CD8-positive, alpha-beta memory T cell (primary cell): ENCODE data around the gene ARHGAP32. TPM values are rescaled to one million over a fixed set of nuclear protein-coding genes. Genes with fewer than 3 reads are reported as not detected.

Experiments
- CTCF ChIA-PET: fragments of 350-600 bp; sonication (Branson Sonifier 250); formaldehyde crosslinking; loops from one replicate; lab custom pipeline; 2021; ENCODE audit warnings: antibody characterized with exemption; lab: Charles Lee
- POLR2A ChIA-PET: fragments of 350-600 bp; sonication (Branson Sonifier 250); formaldehyde crosslinking; loops from one replicate; lab custom pipeline; 2021; ENCODE audit warnings: antibody characterized with exemption; lab: Charles Lee
- DNase-seq, 5 donors: peaks; one replicate each; pipeline versions ENCODE4 v3.0.0 to v3.0.0-alpha.2; 2020 to 2022; ENCODE audit warnings: mixed read lengths in 1 of 5
- H3K27ac ChIP-seq: one replicate; pipeline ENCODE4 v1.7.0; 2013; ENCODE audit warnings: low read depth, mild to moderate bottlenecking, low read length, moderate library complexity
- H3K27me3 ChIP-seq: 2 replicates; pipeline ENCODE4 v1.7.0; 2013; ENCODE audit warnings: low read length, mild to moderate bottlenecking; ENCODE audit not compliant: insufficient read depth, poor library complexity, severe bottlenecking
- H3K36me3 ChIP-seq: 2 replicates; pipeline ENCODE4 v1.7.0; 2013; ENCODE audit warnings: mild to moderate bottlenecking, low read length, moderate library complexity; ENCODE audit not compliant: insufficient read depth
- H3K4me1 ChIP-seq: 2 replicates; pipeline ENCODE4 v1.7.0; 2013; ENCODE audit warnings: mild to moderate bottlenecking, low read length, moderate library complexity; ENCODE audit not compliant: insufficient read depth
- H3K4me3 ChIP-seq: 2 replicates; pipeline ENCODE4 v1.7.0; 2013; ENCODE audit warnings: mild to moderate bottlenecking, low read length
- H3K9me3 ChIP-seq: 2 replicates; pipeline ENCODE4 v1.7.0; 2013; ENCODE audit warnings: mild to moderate bottlenecking, low read length
- H3K27ac Mint-ChIP-seq, 8 donors: one replicate each; pipeline ENCODE4 v1.8.0; 2020 to 2021; ENCODE audit warnings: mixed read lengths in 8 of 8, mild to moderate bottlenecking in 6 of 8, inconsistent platforms in 3 of 8, moderate library complexity in 3 of 8
- H3K27me3 Mint-ChIP-seq, 2 donors: one replicate each; pipeline ENCODE4 v1.8.0; 2020 to 2021; ENCODE audit warnings: mixed read lengths in 2 of 2, mild to moderate bottlenecking in 1 of 2, moderate library complexity in 1 of 2
- H3K36me3 Mint-ChIP-seq, 3 donors: one replicate each; pipeline ENCODE4 v1.8.0; 2020 to 2021; ENCODE audit warnings: mixed read lengths in 3 of 3, inconsistent platforms in 1 of 3, mild to moderate bottlenecking in 1 of 3
- H3K4me1 Mint-ChIP-seq, 3 donors: one replicate each; pipeline ENCODE4 v1.8.0; 2020 to 2021; ENCODE audit warnings: mixed read lengths in 3 of 3, inconsistent platforms in 1 of 3, mild to moderate bottlenecking in 1 of 3
- H3K4me3 Mint-ChIP-seq, 7 donors: one replicate each; pipeline ENCODE4 v1.8.0; 2020 to 2021; ENCODE audit warnings: mixed read lengths in 7 of 7, mild to moderate bottlenecking in 6 of 7, moderate library complexity in 4 of 7, inconsistent platforms in 2 of 7
- H3K9me3 Mint-ChIP-seq, 5 donors: one replicate each; pipeline ENCODE4 v1.8.0; 2020 to 2022; ENCODE audit warnings: mixed read lengths in 5 of 5, mild to moderate bottlenecking in 3 of 5, moderate library complexity in 2 of 5, inconsistent platforms in 1 of 5
- polyA plus RNA-seq: library from polyadenylated mRNA; unstranded; fragments of 300-500 nt; fragmentation: Illumina TruSeq; gene quantifications from one replicate; pipeline ENCODE4 v1.2.3, GENCODE V29; 2021
- total RNA-seq, 2 experiments: library from RNA; stranded (reverse); gene quantifications; one replicate each; pipeline ENCODE4 v1.2.3, GENCODE V29; 2021

ARHGAP32 gene
- total and polyA plus RNA-seq, 3 experiments from 2014 or later, result 0.48 to 3.1 (median 2.1) TPM

DNA sequence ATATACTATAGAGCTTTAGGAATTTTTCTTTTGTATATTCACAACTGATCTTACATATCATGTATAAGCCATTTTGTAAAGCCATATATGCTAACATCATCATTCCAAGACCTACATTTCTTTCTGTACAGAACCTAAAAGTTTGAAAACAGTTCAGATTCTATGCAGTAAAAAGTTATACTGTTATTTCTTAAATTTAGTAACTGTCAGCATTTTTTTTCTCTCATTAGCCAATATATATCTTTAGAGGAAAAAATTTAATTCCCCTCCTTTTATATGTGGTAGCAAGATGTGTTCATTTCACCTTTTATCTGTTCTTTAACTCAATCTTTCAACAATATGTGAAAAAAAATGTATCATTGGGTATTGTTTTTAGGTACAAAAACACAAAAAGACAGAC, 129.0 kb downstream of the ARHGAP32 start:
- no peak overlapping the region for H3K4me3 Mint-ChIP-seq
- no peak for DNase-seq
- no peaks in the 10 kb centered on the region for H3K9me3 ChIP-seq
- H3K27me3 Mint-ChIP-seq, result peaks cover 0 to 4% of the 10 kb centered on the region in 2 donors
- H3K4me3 ChIP-seq, result no peak overlapping the region
- H3K27ac ChIP-seq, result no peak overlapping the region
- H3K9me3 Mint-ChIP-seq, result peaks cover 0 to 2% (median 0%) of the 10 kb centered on the region in 5 donors
- peaks cover 0 to 4% (median 0%) of the 10 kb centered on the region in 3 donors for H3K36me3 Mint-ChIP-seq
- no peaks in the 10 kb centered on the region for H3K36me3 ChIP-seq
- CTCF ChIA-PET, result interaction anchor here (0.6 kb wide), 1 partner anchor 1242 kb away, joined by 3 read pairs; no protein-coding TSS in a partner anchor
- H3K27me3 ChIP-seq, result no peaks in the 10 kb centered on the region
- H3K4me1 Mint-ChIP-seq, result no peaks in the 10 kb centered on the region
- H3K27ac Mint-ChIP-seq, result no peak overlapping the region
- POLR2A ChIA-PET, result no interaction called here
- no peaks in the 10 kb centered on the region for H3K4me1 ChIP-seq

DNA sequence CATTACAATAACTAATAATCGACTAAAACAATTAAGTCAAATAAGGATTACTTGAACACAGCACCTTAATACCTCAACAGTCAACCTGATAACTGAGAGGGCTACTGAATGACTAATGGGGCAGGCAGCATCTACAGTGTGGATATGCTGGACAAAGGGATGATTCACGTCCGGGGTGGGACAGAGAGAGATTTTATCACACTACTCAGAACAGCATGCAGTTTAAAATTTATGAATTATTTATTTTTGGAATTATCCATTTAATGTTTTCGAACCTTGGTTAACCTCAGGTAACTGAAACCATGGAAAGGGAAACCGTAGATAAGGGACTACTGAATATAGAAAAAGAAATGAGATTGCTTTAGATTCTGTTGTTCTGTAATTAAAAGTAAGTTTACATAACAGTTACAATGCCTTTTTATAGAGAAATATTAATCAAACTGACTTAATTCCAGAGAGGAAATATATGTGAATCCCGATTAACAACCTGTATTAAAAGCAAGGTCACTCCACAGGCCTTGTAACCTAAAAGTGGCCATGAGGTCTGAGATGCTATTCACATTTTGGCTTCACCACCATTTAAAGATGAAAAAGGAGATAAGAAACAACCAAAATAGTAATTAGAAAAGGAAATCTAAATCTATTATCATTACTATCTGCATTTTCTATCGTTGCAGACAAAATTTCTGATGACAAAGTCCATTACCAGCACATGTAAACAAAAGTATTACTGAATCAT, 130.5 kb downstream of the ARHGAP32 start:
- H3K27ac Mint-ChIP-seq, result no peak overlapping the region
- H3K27me3 Mint-ChIP-seq, result peaks cover 0 to 12% of the 10 kb centered on the region in 2 donors
- CTCF ChIA-PET, result no interaction called here

DNA sequence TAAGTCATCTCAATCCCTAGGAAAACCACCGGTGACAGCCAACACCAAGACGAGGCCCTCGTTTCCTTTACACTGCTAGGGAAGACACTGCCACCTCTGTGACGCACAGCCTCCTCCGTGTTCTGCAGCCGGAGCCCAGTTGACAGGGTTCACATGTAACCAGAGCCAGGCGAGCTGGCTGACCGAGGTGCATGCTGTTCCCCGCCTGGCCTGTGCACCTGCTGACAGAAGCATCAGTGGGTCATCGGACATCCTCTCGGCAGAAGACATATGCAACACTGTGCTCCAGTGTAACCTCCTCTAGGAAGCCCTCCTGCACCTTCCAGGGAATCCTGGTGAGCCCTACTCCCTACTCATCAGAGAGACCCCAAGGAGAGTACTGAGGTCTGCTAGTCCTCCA, 135.2 kb downstream of the ARHGAP32 start:
- no peaks in the 10 kb centered on the region for H3K9me3 ChIP-seq
- ChIA-PET POLR2A (no interaction called here), CTCF (interaction anchor here (1.2 kb wide), 1 partner anchor 11 kb away, joined by 3 read pairs; no protein-coding TSS in a partner anchor)
- Mint-ChIP-seq H3K9me3 (peaks cover 0 to 5% (median 0%) of the 10 kb centered on the region in 5 donors), H3K27ac (no peak overlapping the region), H3K4me3 (no peak overlapping the region), H3K4me1 (no peaks in the 10 kb centered on the region), H3K36me3 (peaks cover 0 to 4% (median 2%) of the 10 kb centered on the region in 3 donors), H3K27me3 (peaks cover 1 to 29% of the 10 kb centered on the region in 2 donors)
- no peaks in the 10 kb centered on the region for H3K36me3 ChIP-seq
- no peak for DNase-seq
- no peaks in the 10 kb centered on the region for H3K27me3 ChIP-seq
- H3K27ac ChIP-seq, result no peak overlapping the region
- H3K4me1 ChIP-seq, result no peaks in the 10 kb centered on the region
- H3K4me3 ChIP-seq, result no peak overlapping the region

More for the DNA sequence above, 130.5 kb downstream of the ARHGAP32 start:
- H3K9me3 ChIP-seq, result no peaks in the 10 kb centered on the region
- H3K27me3 ChIP-seq, result no peaks in the 10 kb centered on the region
- H3K9me3 Mint-ChIP-seq, result peaks cover 0 to 2% (median 0%) of the 10 kb centered on the region in 5 donors
- H3K36me3 Mint-ChIP-seq, result peaks cover 0 to 8% (median 0%) of the 10 kb centered on the region in 3 donors
- no peak overlapping the region for H3K27ac ChIP-seq
- no peaks in the 10 kb centered on the region for H3K4me1 Mint-ChIP-seq
- H3K4me1 ChIP-seq, result no peaks in the 10 kb centered on the region
- H3K4me3 ChIP-seq, result no peak overlapping the region
- POLR2A ChIA-PET, result no interaction called here
- no peaks in the 10 kb centered on the region for H3K36me3 ChIP-seq
- no peak overlapping the region for H3K4me3 Mint-ChIP-seq
- no peak for DNase-seq

DNA sequence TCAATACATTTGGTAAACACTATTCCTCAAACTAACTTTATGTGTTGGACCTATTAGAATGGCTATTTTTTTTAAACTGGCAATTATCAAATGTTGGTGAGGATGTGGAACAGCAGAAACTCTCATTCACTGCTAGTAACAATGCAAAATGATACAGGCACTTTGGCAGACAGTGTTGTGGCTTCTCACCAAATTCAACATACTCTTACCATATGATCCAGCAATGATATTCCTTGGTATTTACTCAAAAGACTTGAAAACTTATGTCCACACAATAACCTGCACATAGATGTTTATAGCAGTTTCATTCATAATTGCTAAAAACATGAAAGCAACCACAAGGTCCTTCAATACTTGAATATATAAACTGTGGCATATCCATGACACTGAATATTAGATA, 136.9 kb downstream of the ARHGAP32 start:
- no peak overlapping the region for H3K27ac Mint-ChIP-seq
- H3K9me3 Mint-ChIP-seq, result peaks cover 0 to 5% (median 0%) of the 10 kb centered on the region in 5 donors
- ChIA-PET POLR2A (no interaction called here), CTCF (no interaction called here)
- no peak overlapping the region for H3K4me3 Mint-ChIP-seq
- Histone ChIP-seq H3K27me3 (no peaks in the 10 kb centered on the region), H3K36me3 (no peaks in the 10 kb centered on the region), H3K4me3 (no peak overlapping the region), H3K4me1 (no peaks in the 10 kb centered on the region), H3K9me3 (no peaks in the 10 kb centered on the region), H3K27ac (no peak overlapping the region)
- H3K27me3 Mint-ChIP-seq, result peaks cover 3 to 29% of the 10 kb centered on the region in 2 donors
- H3K36me3 Mint-ChIP-seq, result peaks cover 0 to 4% (median 2%) of the 10 kb centered on the region in 3 donors
- no peak for DNase-seq
- no peaks in the 10 kb centered on the region for H3K4me1 Mint-ChIP-seq

GRCh38 chr11:129048911-129049310, 143.2 kb downstream of the ARHGAP32 start:
- Mint-ChIP-seq H3K36me3 (peaks cover 0 to 2% (median 0%) of the 10 kb centered on the region in 3 donors), H3K4me3 (no peak overlapping the region), H3K4me1 (no peaks in the 10 kb centered on the region), H3K9me3 (peaks cover 0 to 5% (median 0%) of the 10 kb centered on the region in 5 donors), H3K27me3 (peaks cover 2 to 18% of the 10 kb centered on the region in 2 donors), H3K27ac (no peak overlapping the region)
- CTCF ChIA-PET, result no interaction called here
- no peak for DNase-seq
- Histone ChIP-seq H3K27me3 (no peaks in the 10 kb centered on the region), H3K9me3 (no peaks in the 10 kb centered on the region), H3K36me3 (no peaks in the 10 kb centered on the region), H3K27ac (no peak overlapping the region), H3K4me1 (no peaks in the 10 kb centered on the region), H3K4me3 (no peak overlapping the region)
- POLR2A ChIA-PET, result no interaction called here

DNA sequence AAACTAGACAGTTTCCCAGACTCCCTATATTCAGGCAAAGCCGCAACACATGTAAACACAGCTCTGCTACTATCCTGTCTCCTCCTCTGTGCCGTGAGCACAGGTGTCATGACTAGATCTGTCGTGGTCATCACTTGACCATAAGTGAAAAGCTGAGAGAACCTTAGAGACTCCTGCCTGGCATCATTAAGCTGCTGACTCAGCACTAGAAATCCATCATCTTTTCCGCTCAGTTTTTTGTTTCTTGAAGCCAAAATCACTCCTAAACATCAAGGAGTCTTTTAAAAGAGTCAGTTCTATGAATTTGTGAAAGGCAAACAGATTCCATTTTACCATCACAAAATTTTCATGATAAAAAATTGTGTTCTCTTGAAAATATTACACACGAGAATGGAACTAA, 147.0 kb downstream of the ARHGAP32 start:
- peaks cover 0 to 3% (median 0%) of the 10 kb centered on the region in 3 donors for H3K36me3 Mint-ChIP-seq
- no peak overlapping the region for H3K27ac Mint-ChIP-seq
- H3K4me3 Mint-ChIP-seq, result no peak overlapping the region
- H3K9me3 ChIP-seq, result no peaks in the 10 kb centered on the region
- H3K27me3 Mint-ChIP-seq, result peaks cover 0 to 8% of the 10 kb centered on the region in 2 donors
- DNase-seq, result no peak
- H3K4me1 ChIP-seq, result no peaks in the 10 kb centered on the region
- no peaks in the 10 kb centered on the region for H3K4me1 Mint-ChIP-seq
- H3K27me3 ChIP-seq, result no peaks in the 10 kb centered on the region
- H3K4me3 ChIP-seq, result no peak overlapping the region
- no peaks in the 10 kb centered on the region for H3K36me3 ChIP-seq
- no peak overlapping the region for H3K27ac ChIP-seq
- peaks cover 0 to 3% (median 0%) of the 10 kb centered on the region in 5 donors for H3K9me3 Mint-ChIP-seq
- ChIA-PET POLR2A (no interaction called here), CTCF (interaction anchor here (1.6 kb wide), 1 partner anchor 11 kb away, joined by 3 read pairs; no protein-coding TSS in a partner anchor)

DNA sequence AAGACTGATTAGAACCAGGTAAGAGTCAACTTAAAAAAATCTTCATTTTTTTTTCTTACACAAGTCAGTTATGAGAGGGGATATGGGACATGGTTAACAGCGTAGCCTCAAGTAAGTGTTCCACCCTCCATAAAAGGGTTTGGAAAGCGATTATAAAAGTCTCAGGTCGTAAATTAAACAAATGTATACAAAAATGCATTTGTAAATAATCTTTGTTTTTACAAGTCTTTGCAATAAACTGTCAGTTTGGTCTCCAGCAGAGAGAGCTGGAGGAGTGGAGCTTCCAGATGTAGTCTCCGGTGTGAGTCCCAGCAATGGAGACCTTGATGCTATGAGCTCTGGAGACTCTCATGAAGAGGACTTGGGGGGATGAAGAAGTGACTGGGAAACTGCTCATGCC, 149.6 kb downstream of the ARHGAP32 start:
- Mint-ChIP-seq H3K4me3 (no peak overlapping the region), H3K36me3 (peaks cover 0 to 19% (median 0%) of the 10 kb centered on the region in 3 donors), H3K9me3 (peaks cover 0 to 8% (median 3%) of the 10 kb centered on the region in 5 donors), H3K27ac (no peak overlapping the region), H3K27me3 (peaks cover 0 to 7% of the 10 kb centered on the region in 2 donors), H3K4me1 (no peaks in the 10 kb centered on the region)
- Histone ChIP-seq H3K36me3 (no peaks in the 10 kb centered on the region), H3K27ac (no peak overlapping the region), H3K4me3 (no peak overlapping the region), H3K9me3 (no peaks in the 10 kb centered on the region), H3K4me1 (no peaks in the 10 kb centered on the region), H3K27me3 (no peaks in the 10 kb centered on the region)
- CTCF ChIA-PET, result no interaction called here
- no peak for DNase-seq
- POLR2A ChIA-PET, result no interaction called here

DNA sequence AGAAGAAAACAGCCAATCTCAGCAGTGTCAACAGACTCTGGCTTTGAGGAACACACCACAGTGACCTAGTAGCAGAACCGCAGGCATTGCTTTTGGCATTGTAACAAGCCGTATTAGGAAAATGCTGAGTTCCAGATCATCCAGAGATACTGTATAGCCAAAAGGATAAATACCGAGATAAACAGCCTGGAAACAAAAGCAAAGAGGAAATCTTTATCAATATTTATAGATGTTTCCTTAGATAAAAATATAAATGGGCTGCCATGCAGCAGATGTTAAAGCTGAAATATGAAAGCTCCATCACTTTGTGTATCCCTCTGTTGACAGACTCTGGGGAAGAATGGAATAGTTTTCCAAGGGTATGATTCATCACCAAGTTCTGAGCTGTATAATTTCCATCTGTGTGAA, 150.5 kb downstream of the ARHGAP32 start:
- Histone ChIP-seq H3K27ac (no peak overlapping the region), H3K27me3 (no peaks in the 10 kb centered on the region), H3K9me3 (no peaks in the 10 kb centered on the region), H3K4me1 (no peaks in the 10 kb centered on the region), H3K36me3 (no peaks in the 10 kb centered on the region), H3K4me3 (no peak overlapping the region)
- POLR2A ChIA-PET, result no interaction called here
- no peak for DNase-seq
- Mint-ChIP-seq H3K27me3 (peaks cover 0 to 4% of the 10 kb centered on the region in 2 donors), H3K4me3 (no peak overlapping the region), H3K36me3 (peaks cover 0 to 22% (median 0%) of the 10 kb centered on the region in 3 donors), H3K4me1 (no peaks in the 10 kb centered on the region), H3K9me3 (peaks cover 0 to 8% (median 3%) of the 10 kb centered on the region in 5 donors), H3K27ac (no peak overlapping the region)
- CTCF ChIA-PET, result no interaction called here
